ENCODE measurements around the gene ABCB9. TPM values are rescaled to one million over a fixed set of nuclear protein-coding genes. Genes with fewer than 3 reads are reported as not detected.
A peak's percentile ranks its signal among the peaks of the same experiment; 100 is the strongest.

Gene ABCB9
- total and polyA plus RNA-seq, 9 donors = 3.1 to 4.9 (median 3.4) TPM

DNA sequence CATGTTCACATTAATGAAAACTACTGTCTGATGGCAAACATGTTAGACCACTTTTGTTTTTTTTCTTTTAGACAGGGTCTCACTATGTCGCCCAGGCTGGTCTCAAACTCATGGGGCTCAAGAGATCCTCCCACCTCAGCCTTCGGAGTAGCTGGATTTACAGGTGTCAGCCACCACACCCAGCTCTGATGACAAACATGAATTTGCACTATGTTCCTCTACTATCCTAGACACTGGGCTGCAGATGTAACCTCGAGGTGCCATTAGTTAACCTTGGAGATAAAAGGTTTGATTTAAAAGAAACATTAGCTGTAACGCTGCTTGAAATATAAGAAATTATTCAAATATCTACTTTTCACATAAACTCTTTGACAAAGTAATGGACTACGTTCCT is 78.4 kb downstream of the ABCB9 start:
- H3K4me1 ChIP-seq (ENCODE audit: control insufficient read depth, insufficient read depth, low read length) = peaks cover 50% of the 10 kb centered on the region
- 75% methylated on average over 1 of the region's 5 CpGs for WGBS (ENCODE audit: insufficient coverage)
- H3K27me3 ChIP-seq (ENCODE audit: control insufficient read depth, insufficient read depth, low read length) = no peaks in the 10 kb centered on the region
- H3K27ac ChIP-seq (ENCODE audit: low read length) = peak overlapping the region; percentile 92
- H3K4me3 ChIP-seq (ENCODE audit: low read length) = no peak overlapping the region
- H3K36me3 ChIP-seq (ENCODE audit: control insufficient read depth, insufficient read depth, low read length) = no peaks in the 10 kb centered on the region
- no peaks in the 10 kb centered on the region for H3K9me3 ChIP-seq (replicated peaks; ENCODE audit: control insufficient read depth, low read depth, low read length)
- no peak for DNase-seq

- Histone ChIP-seq H3K9me3 (replicated peaks; ENCODE audit: control insufficient read depth, low read depth, low read length) (no peaks in the 10 kb centered on the region), H3K4me1 (ENCODE audit: control insufficient read depth, insufficient read depth, low read length) (peaks cover 45% of the 10 kb centered on the region), H3K36me3 (ENCODE audit: control insufficient read depth, insufficient read depth, low read length) (no peaks in the 10 kb centered on the region), H3K27me3 (ENCODE audit: control insufficient read depth, insufficient read depth, low read length) (no peaks in the 10 kb centered on the region), H3K4me3 (ENCODE audit: low read length) (no peak overlapping the region), H3K27ac (ENCODE audit: low read length) (peak overlapping the region; percentile 92)
- no peak for DNase-seq
- WGBS (ENCODE audit: insufficient coverage) = 60% methylated on average over 8 of the region's 10 CpGs
These were observed 79.1 kb downstream of the ABCB9 start for GRCh38 chr12:122886851-122887818.

DNA sequence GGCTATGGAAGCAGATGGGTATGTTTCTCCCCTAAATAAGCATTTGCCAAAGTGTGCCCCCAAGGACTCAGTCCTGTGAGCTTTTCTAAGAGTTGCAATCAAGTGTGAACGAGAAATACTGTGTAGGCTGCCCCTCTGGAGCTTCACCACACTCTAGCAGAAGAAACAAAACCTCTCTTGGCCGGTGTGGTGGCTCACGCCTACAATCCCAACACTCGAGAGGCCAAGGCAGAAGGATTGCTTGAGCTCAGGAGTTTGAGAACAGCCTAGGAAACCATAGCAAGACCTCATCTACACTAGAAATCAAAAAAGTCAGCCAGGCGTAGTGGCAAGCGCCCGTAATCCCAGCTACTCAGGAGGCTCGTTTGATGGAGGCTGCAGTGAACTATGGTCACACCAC is 80.1 kb downstream of the ABCB9 start:
- H3K27me3 ChIP-seq (ENCODE audit: control insufficient read depth, insufficient read depth, low read length) = no peaks in the 10 kb centered on the region
- WGBS (ENCODE audit: insufficient coverage) = 86% methylated on average over 4 of the region's 8 CpGs
- no peaks in the 10 kb centered on the region for H3K36me3 ChIP-seq (ENCODE audit: control insufficient read depth, insufficient read depth, low read length)
- no peaks in the 10 kb centered on the region for H3K9me3 ChIP-seq (replicated peaks; ENCODE audit: control insufficient read depth, low read depth, low read length)
- no peak for DNase-seq
- H3K4me3 ChIP-seq (ENCODE audit: low read length) = no peak overlapping the region
- no peak overlapping the region for H3K27ac ChIP-seq (ENCODE audit: low read length)
- H3K4me1 ChIP-seq (ENCODE audit: control insufficient read depth, insufficient read depth, low read length) = peaks cover 41% of the 10 kb centered on the region

GRCh38 chr12:122884860-122885259 is 81.4 kb downstream of the ABCB9 start:
- no peak overlapping the region for H3K27ac ChIP-seq (ENCODE audit: low read length)
- peaks cover 44% of the 10 kb centered on the region for H3K4me1 ChIP-seq (ENCODE audit: control insufficient read depth, insufficient read depth, low read length)
- no peaks in the 10 kb centered on the region for H3K36me3 ChIP-seq (ENCODE audit: control insufficient read depth, insufficient read depth, low read length)
- H3K27me3 ChIP-seq (ENCODE audit: control insufficient read depth, insufficient read depth, low read length) = no peaks in the 10 kb centered on the region
- DNase-seq = no peak
- no peaks in the 10 kb centered on the region for H3K9me3 ChIP-seq (replicated peaks; ENCODE audit: control insufficient read depth, low read depth, low read length)
- no CpG with 5 or more reads among the region's 4 CpGs for WGBS (ENCODE audit: insufficient coverage)
- no peak overlapping the region for H3K4me3 ChIP-seq (ENCODE audit: low read length)

DNA sequence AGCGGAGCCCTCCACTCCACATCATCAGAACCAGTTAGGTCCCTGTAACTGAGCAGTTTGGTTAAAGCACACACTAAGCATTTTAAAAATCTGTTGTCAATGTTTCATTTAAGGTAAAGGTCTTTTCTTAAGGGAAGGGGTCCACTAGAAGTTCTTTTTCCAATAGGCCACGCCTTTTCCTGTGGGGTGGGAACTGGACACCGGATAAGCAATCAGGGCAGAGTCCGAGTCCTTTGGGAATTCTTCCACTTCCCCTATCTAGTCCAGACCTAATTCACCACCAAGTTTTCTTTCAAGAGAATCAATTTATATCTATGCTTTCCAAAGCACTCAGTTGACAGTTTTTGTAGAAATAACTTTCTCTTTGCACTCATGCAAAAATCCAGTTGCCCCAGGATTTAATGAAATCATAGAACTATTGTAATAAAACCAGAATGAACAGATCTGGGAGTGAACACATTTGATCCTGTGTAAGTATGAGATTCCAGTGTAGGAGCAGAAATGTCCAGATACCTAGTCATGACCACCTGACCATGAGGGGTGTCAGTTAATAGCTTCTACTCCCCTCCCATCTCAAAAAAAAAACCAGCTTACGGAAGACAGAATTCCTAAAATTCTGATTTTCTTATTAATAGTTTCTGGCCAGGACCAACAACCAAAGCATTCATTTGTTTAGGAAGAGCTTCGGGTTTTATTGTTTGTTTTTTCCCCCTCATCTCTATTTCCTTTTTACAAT is 82.0 kb downstream of the ABCB9 start:
- Histone ChIP-seq H3K4me3 (ENCODE audit: low read length) (no peak overlapping the region), H3K27me3 (ENCODE audit: control insufficient read depth, insufficient read depth, low read length) (no peaks in the 10 kb centered on the region), H3K4me1 (ENCODE audit: control insufficient read depth, insufficient read depth, low read length) (peaks cover 47% of the 10 kb centered on the region), H3K27ac (ENCODE audit: low read length) (no peak overlapping the region), H3K9me3 (replicated peaks; ENCODE audit: control insufficient read depth, low read depth, low read length) (no peaks in the 10 kb centered on the region), H3K36me3 (ENCODE audit: control insufficient read depth, insufficient read depth, low read length) (no peaks in the 10 kb centered on the region)
- no CpG with 5 or more reads among the region's 6 CpGs for WGBS (ENCODE audit: insufficient coverage)
- DNase-seq = no peak

DNA sequence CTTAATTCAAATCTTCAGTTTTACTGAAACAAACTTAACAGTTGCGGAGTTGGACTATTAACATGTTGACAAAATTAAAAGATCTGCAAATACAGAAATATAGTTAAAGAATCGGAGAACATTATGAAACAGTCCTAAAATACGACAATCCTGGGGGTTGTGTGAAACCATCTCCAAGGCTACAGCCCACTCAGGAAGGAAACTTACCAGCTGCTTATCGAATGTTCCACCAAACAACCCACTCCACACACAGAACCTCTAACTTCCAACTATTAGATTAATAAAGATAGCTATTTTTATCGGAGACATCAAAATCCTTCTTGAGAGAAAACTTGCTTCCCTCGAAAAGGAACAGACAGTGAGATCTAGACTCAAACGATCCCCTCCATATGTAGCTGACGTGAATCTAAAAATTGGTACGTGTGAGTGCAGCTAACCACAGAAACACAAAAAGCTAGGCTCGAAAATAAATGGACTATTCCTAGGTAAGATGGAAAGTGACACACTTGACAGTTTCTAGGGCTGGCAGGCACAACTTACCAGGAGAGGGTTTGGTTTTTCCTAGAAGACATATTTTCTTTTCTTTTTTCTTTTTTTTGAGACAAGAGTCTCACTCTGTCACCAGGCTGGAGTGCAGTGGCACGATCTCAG is 83.2 kb downstream of the ABCB9 start:
- H3K36me3 ChIP-seq (ENCODE audit: control insufficient read depth, insufficient read depth, low read length) = no peaks in the 10 kb centered on the region
- WGBS (ENCODE audit: insufficient coverage) = 94% methylated on average over 2 of the region's 11 CpGs
- no peak overlapping the region for H3K4me3 ChIP-seq (ENCODE audit: low read length)
- no peaks in the 10 kb centered on the region for H3K27me3 ChIP-seq (ENCODE audit: control insufficient read depth, insufficient read depth, low read length)
- no peak for DNase-seq
- no peaks in the 10 kb centered on the region for H3K9me3 ChIP-seq (replicated peaks; ENCODE audit: control insufficient read depth, low read depth, low read length)
- H3K4me1 ChIP-seq (ENCODE audit: control insufficient read depth, insufficient read depth, low read length) = peaks cover 42% of the 10 kb centered on the region
- H3K27ac ChIP-seq (ENCODE audit: low read length) = no peak overlapping the region

- no CpG with 5 or more reads among the region's 8 CpGs for WGBS (ENCODE audit: insufficient coverage)
- Histone ChIP-seq H3K36me3 (ENCODE audit: control insufficient read depth, insufficient read depth, low read length) (peaks cover 4% of the 10 kb centered on the region), H3K9me3 (replicated peaks; ENCODE audit: control insufficient read depth, low read depth, low read length) (no peaks in the 10 kb centered on the region), H3K27ac (ENCODE audit: low read length) (peak overlapping the region; percentile 40), H3K27me3 (ENCODE audit: control insufficient read depth, insufficient read depth, low read length) (no peaks in the 10 kb centered on the region), H3K4me1 (ENCODE audit: control insufficient read depth, insufficient read depth, low read length) (peaks cover 46% of the 10 kb centered on the region), H3K4me3 (ENCODE audit: low read length) (no peak overlapping the region)
- DNase-seq = peak; percentile 66
These were observed 85.6 kb downstream of the ABCB9 start for GRCh38 chr12:122880668-122881067.

- H3K36me3 ChIP-seq (ENCODE audit: control insufficient read depth, insufficient read depth, low read length) = peaks cover 4% of the 10 kb centered on the region
- peaks cover 50% of the 10 kb centered on the region for H3K4me1 ChIP-seq (ENCODE audit: control insufficient read depth, insufficient read depth, low read length)
- peak; percentile 46 for DNase-seq
- no peaks in the 10 kb centered on the region for H3K9me3 ChIP-seq (replicated peaks; ENCODE audit: control insufficient read depth, low read depth, low read length)
- 53% methylated on average over 2 of the region's 10 CpGs for WGBS (ENCODE audit: insufficient coverage)
- H3K27ac ChIP-seq (ENCODE audit: low read length) = peak overlapping the region; percentile 40
- no peaks in the 10 kb centered on the region for H3K27me3 ChIP-seq (ENCODE audit: control insufficient read depth, insufficient read depth, low read length)
- H3K4me3 ChIP-seq (ENCODE audit: low read length) = no peak overlapping the region
These were observed 86.1 kb downstream of the ABCB9 start for GRCh38 chr12:122880155-122880667.

Measured in muscle of leg (tissue), 11 donors.